GM21390 (cell line): Measurements from ENCODE around the gene TLR4.

Experiments
- ATAC-seq: cut with Tn5 transposase; IDR thresholded peaks from one replicate; pipeline ENCODE4 v1.9.1; 2021; ENCODE audit not compliant: unreplicated experiment

TLR4 gene

GRCh38 chr9:117714282-117714681 is 10.1 kb downstream of the TLR4 start:
- no peak for ATAC-seq

DNA sequence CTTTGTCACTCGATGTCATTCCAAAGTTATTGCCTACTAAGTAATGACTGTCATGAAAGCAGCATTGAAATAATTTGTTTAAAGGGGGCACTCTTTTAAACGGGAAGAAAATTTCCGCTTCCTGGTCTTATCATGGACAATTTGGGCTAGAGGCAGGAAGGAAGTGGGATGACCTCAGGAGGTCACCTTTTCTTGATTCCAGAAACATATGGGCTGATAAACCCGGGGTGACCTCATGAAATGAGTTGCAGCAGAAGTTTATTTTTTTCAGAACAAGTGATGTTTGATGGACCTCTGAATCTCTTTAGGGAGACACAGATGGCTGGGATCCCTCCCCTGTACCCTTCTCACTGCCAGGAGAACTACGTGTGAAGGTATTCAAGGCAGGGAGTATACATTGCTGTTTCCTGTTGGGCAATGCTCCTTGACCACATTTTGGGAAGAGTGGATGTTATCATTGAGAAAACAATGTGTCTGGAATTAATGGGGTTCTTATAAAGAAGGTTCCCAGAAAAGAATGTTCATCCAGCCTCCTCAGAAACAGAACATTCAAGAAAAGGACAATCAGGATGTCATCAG is 11.3 kb downstream of the TLR4 start:
- no peak for ATAC-seq

DNA sequence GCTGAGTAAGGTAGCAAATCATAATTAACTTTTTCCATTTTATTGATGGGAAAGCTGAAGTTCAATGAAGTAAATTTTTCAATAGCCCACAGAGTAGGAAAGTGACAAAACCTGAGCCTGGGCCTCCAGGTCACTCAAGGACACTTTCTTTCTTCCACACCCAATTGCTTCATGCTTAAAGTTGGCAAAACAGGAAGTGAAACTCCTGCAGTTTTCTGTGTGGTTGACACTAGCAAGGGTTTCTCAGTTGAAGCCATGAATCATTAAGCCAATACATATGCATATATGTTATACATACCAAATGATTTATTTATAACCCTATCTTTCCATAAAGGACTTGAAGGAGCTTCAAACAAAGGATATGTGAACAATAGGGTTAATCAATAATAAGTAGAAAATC is 13.9 kb downstream of the TLR4 start:
- peak; percentile 99 for ATAC-seq

GRCh38 chr9:117718701-117719100 is 14.5 kb downstream of the TLR4 start:
- no peak for ATAC-seq

- no peak for ATAC-seq
Observed at GRCh38 chr9:117719161-117719920, 15.1 kb downstream of the TLR4 start.

DNA sequence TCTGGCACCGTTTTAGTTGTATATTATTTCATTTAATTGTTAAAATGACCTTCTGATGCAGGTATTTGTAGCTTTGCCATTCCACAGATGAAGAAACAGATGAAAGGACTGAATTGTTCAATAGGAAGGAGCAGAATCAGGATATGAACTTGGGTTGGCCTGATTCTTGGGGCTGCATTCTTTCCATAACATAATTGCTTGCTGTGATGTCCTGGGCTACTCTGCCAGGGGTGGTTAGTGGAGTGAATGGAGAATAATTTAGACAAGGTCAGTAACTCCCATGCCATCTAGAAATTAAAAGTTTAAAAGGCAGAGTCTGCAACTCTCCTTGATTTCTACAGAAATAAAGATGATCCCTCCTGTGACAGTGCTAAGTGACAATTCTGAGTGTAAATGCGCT is 15.9 kb downstream of the TLR4 start:
- no peak for ATAC-seq

DNA sequence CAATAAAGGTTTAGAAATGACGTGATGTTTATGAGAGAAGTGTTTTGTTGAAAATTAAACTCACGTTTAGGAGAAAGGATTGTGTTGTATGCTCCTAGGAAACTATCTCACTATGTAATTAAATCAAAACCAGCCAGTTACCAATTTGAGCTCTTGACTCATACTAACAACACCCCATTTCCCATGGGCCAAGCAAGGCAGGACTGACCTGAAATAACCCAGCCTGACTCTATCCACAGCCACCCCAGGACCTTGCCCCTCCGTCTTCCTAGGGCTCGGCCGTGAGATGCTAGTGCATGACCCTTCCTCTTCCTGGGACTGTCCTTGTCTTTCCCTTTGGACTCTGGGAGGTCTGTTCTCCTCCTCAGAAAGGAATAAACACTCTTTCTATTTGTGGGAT is 16.4 kb downstream of the TLR4 start:
- no peak for ATAC-seq

- no peak for ATAC-seq
Observed at GRCh38 chr9:117720987-117721386, 16.8 kb downstream of the TLR4 start.

DNA sequence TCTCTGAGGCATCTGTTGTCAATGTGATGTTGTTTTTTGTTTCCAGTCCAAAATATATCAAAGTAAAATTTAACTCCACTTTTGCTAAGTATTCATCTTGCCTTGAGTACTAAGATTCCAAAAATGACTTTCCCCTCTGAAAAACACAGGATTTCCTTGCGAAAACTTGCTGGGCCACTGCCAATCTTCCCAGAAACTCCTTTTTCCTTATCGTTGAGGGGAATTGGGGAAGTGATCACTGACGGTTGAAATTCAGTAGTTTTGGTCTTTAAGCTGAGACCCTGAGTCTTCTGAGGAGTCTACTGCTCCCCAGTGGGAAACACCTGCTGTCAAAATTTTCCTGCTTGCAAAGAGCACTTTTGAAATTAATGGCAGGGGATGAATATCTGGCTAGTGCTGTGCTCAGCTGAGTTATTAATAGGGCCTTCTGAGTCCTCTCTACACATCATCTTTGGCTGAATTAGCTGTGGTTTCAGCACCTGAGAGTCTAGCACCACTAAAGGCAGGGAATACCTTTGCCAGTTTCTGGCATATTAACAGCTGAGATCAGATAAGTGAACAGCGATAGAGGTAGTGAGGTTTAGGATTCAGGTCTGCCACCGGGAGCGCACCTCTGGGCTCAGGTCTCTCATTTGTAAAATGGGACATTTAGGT is 18.0 kb downstream of the TLR4 start:
- no peak for ATAC-seq

GRCh38 chr9:117723986-117724625 is 19.9 kb downstream of the TLR4 start:
- no peak for ATAC-seq

DNA sequence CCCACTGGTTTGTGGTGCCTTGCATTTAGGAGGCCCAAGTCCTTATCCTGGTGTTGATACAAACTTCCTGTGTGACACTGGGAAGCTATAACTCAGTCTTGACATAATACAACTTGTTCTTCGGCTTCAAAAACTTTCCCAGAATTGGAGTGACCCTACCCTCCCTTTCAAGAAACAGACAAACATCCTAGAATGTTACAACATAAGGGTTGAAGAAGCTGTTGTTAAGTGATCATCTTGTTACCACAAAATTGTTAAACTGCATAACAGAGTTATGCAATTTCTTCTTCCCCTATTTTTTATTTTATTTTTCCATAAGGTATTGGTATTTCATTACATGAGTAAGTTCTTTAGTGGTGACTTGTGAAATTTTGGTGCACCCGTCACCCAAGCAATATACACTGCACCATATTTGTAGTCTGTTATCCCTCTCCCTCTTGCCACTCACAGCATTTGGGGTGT is 21.3 kb downstream of the TLR4 start:
- ATAC-seq = no peak

DNA sequence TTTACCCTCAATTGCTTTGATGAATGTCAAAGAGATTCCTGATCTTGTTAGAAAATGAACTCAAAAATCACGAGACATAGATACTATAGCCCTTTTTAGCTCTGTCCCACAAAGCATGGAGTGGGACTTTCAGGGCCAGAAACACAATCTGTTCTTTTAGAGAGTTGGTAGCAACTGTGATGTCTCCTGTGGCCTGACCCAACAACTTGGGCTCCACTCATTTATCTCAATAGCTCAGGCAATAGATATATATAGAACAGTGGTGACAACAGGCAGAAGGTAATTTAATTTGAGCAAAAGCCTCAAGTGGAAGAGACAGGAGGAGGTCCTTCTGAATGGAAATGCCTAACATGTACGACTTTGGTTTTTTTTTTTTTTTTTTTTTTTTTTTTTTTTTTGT is 25.2 kb downstream of the TLR4 start:
- ATAC-seq = no peak

GRCh38 chr9:117732494-117732893 is 28.3 kb downstream of the TLR4 start:
- no peak for ATAC-seq

GRCh38 chr9:117733465-117733864 is 29.3 kb downstream of the TLR4 start:
- ATAC-seq = no peak

GRCh38 chr9:117734082-117734481 is 29.9 kb downstream of the TLR4 start:
- no peak for ATAC-seq

GRCh38 chr9:117734523-117735314 is 30.5 kb downstream of the TLR4 start:
- ATAC-seq = no peak

GRCh38 chr9:117737721-117738226 is 33.6 kb downstream of the TLR4 start:
- ATAC-seq = no peak

DNA sequence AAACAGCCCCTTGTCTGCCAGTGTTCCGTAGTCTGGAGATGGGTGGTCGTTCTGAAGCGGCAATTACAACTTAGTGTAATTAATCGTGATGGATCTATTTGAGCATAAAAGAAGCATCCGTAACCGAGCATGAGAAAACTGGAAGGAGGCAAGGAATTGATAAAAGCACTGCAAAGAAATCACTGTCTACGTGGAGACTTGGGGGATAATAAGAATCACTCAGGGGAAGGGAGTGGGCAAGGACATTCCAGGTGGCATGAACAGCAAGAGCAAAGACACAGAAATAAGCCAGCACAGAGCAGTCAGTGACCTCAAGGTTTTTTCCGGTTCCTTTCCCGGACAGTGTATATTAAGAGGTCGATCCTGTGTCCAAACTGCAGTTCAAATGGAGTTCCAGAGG is 35.0 kb downstream of the TLR4 start:
- no peak for ATAC-seq

DNA sequence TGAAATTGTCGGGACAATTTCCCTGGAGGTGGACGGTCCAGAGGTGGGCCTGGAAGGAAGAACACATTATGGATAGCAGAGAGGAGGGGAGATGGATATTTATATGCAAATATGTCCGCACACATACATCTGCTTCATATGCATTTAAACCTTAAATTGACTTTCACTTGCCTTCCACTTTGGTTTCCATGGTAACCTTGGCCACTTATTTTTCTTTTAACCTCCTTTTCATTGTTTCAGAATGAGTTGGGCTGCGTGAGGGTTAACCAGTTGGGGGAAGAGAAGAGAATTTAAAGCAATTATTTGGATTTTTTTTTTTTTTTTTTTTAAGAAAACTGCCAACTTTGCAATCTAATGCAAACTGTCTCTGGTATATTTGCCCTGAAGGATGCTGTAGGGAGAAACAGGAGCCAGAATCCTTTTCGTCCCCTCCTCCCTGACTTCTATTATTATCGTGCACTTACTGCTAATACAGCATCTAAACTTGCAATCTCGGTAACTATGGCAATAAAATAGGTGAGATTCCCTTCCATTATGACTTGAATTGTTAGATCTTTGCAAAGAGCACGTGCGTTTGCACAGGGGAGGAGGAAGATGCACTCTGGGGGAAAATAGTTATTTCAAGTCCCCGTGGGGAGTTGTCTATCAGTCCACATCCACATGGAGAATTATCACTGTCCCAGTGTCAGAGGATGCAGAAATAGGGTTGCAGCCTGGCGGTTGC is 35.6 kb downstream of the TLR4 start:
- ATAC-seq = no peak

DNA sequence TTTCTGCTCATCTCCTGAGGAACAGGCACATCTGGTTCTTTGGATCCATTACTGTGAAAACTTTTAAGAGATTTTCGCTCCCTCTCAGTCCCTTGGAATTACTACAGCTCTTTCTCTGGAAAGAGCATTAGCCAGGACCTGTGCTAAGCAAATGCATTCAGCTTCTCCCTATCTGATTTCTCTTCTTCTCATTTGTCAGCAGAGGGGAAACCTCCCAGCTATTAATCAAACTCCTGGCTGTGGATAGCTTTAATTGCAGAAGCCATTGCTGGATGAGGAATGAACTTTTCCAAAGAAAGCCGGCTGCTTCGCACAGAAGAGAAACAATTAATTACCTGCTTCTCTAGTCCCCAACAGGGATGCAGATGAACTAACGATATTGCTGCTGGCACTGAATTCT is 37.9 kb downstream of the TLR4 start:
- no peak for ATAC-seq
